GM10266 (cell line): ENCODE measurements around the gene SKIL.

Source experiments
- DNase-seq: peaks from one replicate; pipeline ENCODE4 v3.0.0; 2012; ENCODE audit errors: extremely low spot score
- TF ChIP-seq, protein P1 (sequence below): IDR thresholded peaks from 2 replicates; pipeline ENCODE4 v1.5.1; 2012; ENCODE audit warnings: mild to moderate bottlenecking, low read depth; ENCODE audit not compliant: control insufficient read depth, insufficient read depth; ENCODE audit errors: missing control alignments

Gene SKIL

DNA sequence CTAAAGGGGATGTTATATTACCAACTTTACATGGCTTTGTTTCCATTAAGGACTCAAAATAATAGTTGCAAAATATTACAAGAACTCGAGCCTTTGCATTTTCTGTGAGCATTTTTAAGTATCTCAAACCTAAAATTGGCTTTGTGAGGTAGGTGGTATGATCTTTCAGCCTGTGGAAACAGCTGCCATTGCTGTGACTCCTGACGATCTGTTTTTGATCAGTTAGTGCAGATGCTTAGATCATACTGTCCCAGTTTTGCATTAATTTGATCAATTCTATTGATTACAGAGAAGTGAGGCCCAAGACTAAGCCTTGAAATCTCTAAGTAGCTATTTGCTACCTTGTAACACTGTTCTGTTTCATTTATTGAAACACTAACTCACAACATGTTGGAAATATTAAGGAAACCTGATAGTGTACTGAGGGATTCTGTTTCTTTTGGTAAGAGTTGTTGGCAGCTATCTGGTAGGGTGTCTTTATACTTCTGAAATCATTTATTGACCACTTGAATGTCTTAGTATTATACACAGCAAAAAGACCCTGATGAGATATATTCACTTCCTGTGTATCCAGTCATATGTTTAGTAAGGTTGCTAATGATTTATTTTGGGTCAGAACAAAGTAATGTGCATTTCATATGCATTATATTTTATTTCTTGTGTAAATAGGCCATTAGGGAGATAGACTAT, 14.8 kb downstream of the SKIL start:
- TF ChIP-seq, protein P1, sequence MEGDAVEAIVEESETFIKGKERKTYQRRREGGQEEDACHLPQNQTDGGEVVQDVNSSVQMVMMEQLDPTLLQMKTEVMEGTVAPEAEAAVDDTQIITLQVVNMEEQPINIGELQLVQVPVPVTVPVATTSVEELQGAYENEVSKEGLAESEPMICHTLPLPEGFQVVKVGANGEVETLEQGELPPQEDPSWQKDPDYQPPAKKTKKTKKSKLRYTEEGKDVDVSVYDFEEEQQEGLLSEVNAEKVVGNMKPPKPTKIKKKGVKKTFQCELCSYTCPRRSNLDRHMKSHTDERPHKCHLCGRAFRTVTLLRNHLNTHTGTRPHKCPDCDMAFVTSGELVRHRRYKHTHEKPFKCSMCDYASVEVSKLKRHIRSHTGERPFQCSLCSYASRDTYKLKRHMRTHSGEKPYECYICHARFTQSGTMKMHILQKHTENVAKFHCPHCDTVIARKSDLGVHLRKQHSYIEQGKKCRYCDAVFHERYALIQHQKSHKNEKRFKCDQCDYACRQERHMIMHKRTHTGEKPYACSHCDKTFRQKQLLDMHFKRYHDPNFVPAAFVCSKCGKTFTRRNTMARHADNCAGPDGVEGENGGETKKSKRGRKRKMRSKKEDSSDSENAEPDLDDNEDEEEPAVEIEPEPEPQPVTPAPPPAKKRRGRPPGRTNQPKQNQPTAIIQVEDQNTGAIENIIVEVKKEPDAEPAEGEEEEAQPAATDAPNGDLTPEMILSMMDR: no peak
- DNase-seq: no peak

- TF ChIP-seq, protein P1: no peak
- DNase-seq: no peak
Observed at GRCh38 chr3:170383567-170383966, 26.1 kb downstream of the SKIL start.

- no peak for DNase-seq
- TF ChIP-seq, protein P1: no peak
Observed at GRCh38 chr3:170386468-170386867, 29.0 kb downstream of the SKIL start.

- TF ChIP-seq, protein P1: no peak
- no peak for DNase-seq
Observed at GRCh38 chr3:170387950-170388349, 30.4 kb downstream of the SKIL start.

- DNase-seq: no peak
- TF ChIP-seq, protein P1: no peak
Observed at GRCh38 chr3:170391108-170391507, 33.6 kb downstream of the SKIL start.

DNA sequence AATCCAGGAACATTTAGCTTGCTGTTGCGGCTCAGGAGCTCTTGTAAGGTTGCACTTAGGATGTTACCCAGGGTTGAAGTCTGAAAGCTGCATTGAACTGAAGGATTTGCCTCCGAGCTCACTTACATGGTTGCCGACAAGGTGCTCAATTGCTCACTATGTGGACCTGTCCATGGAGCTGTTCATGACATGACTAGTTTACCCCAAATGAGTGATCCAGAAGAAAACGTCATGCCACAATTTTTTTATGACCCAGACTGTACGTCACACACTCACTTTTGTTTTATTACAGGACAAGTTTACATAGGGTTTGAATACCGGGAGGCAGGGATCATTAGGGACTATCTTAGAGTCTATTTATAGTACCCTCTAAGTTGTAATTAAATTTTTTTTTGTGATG, 40.2 kb downstream of the SKIL start:
- no peak for DNase-seq
- TF ChIP-seq, protein P1: no peak

DNA sequence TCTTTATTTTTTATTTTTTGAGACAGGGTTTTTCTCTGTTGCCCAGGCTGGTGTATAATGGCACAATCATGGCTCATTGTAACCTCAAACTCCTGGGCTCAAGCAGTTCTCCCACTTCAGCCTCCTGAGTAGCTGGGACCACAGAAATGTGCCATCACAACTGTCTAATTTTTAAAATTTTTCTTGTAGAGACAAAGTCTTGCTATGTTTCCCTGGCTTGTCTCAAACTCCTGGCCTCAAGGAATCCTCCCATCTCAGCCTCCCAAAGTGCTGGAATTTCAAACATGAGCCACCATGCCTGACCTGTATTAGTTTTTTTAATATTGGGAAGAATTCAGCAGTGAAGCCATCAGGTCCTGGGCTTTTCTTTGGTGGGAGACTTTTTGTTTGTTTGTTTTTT, 47.6 kb downstream of the SKIL start:
- DNase-seq: no peak
- TF ChIP-seq, protein P1: no peak
